GM23248 (cell line): ENCODE data around the gene HSD17B13.

Source experiments
- EZH2 ChIP-seq: fragments of 200-600 bp; sonication (generic); IDR thresholded peaks from 2 replicates; pipeline ENCODE4 v1.6.1; 2018; ENCODE audit warnings: antibody characterized with exemption, mild to moderate bottlenecking; ENCODE audit not compliant: insufficient read depth, poor library complexity, severe bottlenecking
- EZH2phosphoT487 ChIP-seq: fragments of 200-600 bp; sonication (generic); IDR thresholded peaks from 2 replicates; pipeline ENCODE4 v1.6.1; 2018; ENCODE audit warnings: antibody characterized with exemption, moderate library complexity, mild to moderate bottlenecking, low read depth; ENCODE audit not compliant: insufficient read depth

DNA sequence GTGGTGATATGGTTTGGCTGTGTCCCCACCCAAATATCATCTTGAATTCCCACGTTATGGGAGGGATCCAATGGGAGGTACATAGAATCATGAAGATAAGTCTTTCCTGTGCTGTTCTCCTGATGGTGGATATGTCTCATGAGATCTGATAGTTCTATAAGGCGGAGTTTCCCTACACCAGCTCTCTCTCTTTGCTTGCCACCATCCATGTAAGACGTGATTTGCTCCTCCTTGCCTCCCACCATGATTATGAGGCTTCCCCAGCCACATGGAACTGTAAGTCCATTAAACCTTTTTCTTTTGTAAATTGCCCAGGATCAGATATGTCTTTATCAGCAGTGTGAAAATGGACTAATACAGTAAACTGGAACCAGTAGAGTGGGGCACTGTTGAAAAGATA is 39.5 kb downstream of the HSD17B13 start:
- TF ChIP-seq EZH2 (no peak), EZH2phosphoT487 (no peak)
